Activated CD4-positive, alpha-beta T cell treated with anti-CD3 and anti-CD28 coated beads for 1 hour (primary cell): ENCODE results near the gene MYLK4.
A peak's percentile ranks its signal among the peaks of the same experiment; 100 is the strongest.
"Not testable (repeated sequence)": the region's sequence is repeated elsewhere in the genome, so short reads cannot be mapped to it uniquely, and the experiment has no call there.

Source experiments
- DNase-seq: peaks from one replicate; pipeline ENCODE4 v3.0.0-alpha.2; 2020

The MYLK4 gene

GRCh38 chr6:2777249-2777648 is 26.5 kb upstream of the MYLK4 start:
- DNase-seq, result no peak

GRCh38 chr6:2775003-2775402 is 24.3 kb upstream of the MYLK4 start:
- no peak for DNase-seq

DNA sequence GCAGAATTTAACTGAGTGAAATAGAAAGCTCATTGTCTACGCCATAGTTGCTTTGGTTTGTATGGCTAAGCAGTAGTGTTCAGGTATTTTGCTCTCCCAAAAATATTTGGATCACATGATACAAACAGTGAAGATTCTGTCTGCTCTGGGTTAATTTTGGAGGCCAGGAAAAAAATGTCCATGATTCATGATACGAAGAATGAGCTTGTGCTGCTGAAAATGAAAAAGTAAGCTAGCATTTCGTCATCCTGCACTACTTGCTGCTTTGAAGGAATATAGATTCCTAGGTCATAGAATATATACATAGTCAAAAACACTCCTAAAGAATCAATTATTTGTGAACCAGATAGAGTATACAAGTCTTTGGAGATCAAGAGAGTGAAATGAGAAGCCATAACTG is 22.7 kb upstream of the MYLK4 start:
- no peak for DNase-seq

GRCh38 chr6:2772840-2773239 is 22.1 kb upstream of the MYLK4 start:
- DNase-seq, result no peak

DNA sequence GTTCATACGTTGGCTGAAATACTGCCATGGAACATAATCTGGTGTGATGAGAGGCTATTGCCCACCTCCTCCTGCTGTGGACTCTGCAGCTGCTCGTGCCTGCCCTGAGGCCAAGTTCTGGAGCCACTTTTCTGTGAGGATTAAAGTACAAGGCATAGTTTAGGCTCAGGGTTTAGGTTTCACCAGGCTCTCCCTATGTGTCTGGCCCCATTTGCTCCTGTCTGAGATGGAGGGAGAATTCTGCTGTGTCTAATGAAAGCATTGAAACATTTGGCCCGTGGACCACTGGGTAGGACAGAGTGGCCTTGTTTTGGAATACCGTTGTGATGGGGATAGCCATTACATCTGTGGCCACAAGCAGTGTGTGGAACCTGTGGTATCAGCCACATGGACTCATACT is 20.4 kb upstream of the MYLK4 start:
- DNase-seq, result no peak

- DNase-seq, result no peak
These were observed 19.4 kb upstream of the MYLK4 start for GRCh38 chr6:2770171-2770570.

- no peak for DNase-seq
These were observed 18.0 kb upstream of the MYLK4 start for GRCh38 chr6:2768696-2769095.

GRCh38 chr6:2767657-2768524 is 17.2 kb upstream of the MYLK4 start:
- DNase-seq, result no peak

DNA sequence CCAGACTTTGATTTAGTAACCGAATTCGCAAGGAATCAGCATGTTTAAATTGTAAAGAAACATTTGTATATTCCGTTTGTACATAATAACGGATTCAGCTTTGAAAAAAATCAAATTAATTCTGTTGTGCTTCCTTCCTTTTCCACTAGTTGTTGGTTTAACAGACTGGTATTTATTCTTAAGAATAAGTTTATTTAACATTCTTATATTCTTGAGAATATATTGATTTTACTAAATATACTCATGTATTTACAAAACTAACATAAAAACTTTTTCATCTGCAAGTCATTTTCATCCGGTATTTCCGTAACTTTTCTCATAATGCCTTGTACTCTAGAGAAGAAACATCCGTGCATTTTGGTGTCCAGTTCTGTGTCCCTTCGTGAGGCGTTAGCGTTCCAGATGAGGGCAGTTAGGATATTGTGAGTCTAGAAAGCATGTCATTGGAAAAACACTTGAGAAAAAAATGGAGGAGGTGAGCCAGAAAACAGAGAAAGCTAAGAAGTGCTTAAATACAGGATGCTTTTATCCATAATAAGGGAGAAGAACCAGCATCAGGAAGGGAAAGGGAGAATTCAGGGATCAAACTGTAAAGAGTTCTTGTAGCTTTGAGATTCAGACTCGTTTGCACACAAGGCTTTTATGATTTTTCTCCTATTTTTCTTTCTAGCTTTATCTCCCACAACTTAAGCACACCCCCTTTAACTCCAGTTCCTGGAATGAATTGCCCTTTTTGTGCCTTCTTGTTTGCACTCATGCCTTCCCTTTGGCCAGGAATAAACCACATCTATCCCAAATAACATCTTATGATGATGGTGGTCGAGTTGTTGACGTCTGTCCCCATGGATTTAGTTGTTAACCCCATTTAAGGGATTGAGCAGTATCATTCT is 16.3 kb upstream of the MYLK4 start:
- DNase-seq, result no peak

- DNase-seq, result peak; percentile 20
These were observed 15.4 kb upstream of the MYLK4 start for GRCh38 chr6:2765896-2766766.

DNA sequence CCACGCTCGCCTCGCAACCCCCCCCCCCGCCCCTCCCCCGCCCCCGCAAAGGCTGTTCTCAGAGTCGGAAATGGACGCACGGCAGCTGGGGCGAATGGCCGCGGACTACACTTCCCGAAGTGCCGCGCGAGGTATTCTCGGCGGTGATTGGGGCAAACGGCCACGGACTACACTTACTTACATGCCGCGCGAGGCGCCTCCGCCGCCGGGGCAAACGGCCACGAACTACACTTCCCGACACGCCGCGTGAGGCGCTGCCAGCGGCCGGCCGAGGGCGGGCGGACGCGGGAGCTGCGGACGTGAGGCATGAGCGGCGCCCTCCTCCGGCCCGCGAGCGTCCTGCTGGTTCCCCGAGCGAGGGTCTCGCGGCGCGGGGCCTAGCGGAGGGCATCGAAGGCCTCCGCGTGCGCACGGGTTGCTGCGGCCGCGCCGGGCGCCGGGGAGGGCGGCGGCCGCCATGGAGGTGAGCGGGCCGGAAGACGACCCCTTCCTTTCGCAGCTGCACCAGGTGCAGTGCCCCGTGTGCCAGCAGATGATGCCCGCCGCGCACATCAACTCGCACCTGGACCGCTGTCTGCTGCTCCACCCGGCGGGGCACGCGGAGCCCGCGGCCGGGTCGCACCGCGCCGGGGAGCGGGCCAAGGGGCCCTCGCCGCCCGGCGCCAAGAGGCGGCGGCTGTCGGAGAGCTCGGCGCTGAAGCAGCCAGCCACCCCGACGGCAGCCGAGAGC is 14.6 kb upstream of the MYLK4 start, which contains the start of gene WRNIP1:
Gene WRNIP1, plus strand, starts transcription at position 228 of the 730 bp plus-strand sequence. Its CDS starts 230 bp downstream, at position 458.
- peak; percentile 97 for DNase-seq

DNA sequence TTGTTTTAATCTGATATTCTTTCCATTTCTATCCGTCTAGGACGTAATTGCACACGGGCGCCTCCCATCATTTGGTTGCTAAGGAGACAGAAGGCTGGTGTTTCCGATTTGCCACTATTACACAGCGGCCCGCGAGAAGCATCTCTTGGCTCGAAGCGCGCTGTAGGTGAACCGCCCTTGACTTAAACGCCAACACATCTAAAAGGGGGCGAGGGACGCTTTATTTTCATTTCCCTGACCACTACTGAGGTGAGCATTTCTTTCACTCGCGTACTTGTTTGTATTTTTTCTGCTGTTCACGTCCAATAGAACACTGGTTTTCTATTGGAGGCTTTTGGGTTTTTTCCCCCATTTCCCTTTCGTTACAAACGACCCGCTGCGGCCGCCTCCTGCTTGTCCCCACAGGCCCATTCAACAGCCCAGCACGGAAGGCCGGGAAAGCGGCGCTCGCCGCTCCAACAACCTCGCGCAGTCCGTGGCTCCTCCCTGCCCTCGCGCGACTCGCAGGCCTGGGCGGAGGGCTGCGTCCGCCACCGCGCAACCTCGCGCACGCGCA is 14.0 kb upstream of the MYLK4 start:
- DNase-seq, result peak; percentile 50

DNA sequence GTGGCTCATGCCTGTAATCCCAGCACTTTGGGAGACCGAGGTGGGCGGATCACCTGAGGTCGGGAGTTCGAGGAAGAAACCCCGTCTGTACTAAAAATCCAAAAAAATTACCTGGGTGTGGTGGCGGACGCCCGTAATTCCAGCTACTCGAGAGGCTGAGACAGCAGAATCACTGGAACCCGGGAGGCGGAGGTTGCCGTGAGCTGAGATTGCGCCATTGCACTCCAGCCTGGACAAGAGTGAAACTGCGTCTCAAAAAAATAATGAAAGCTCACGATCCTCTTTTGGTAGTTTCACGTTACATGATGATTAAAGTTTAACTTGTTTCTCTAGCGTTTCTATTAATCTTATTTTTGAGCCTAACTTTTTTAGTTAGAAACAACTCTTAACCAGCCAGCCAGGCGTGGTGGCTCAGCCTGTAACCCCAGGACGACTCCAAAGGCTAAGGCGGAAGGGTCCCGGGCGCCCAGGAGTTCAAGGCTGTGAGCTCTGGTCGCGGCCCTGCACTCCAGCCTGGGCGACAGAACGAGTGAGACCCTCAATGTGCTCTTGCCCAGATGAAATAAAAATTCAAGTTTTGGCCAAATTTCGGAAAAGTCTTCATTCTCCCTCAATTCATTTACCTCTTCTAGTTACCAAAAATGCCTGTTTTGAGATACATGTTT is 13.3 kb upstream of the MYLK4 start:
- no peak for DNase-seq

- no peak for DNase-seq
These were observed 12.7 kb upstream of the MYLK4 start for GRCh38 chr6:2763345-2763841.

GRCh38 chr6:2762868-2763267 is 12.1 kb upstream of the MYLK4 start:
- DNase-seq, result not testable (repeated sequence)

DNA sequence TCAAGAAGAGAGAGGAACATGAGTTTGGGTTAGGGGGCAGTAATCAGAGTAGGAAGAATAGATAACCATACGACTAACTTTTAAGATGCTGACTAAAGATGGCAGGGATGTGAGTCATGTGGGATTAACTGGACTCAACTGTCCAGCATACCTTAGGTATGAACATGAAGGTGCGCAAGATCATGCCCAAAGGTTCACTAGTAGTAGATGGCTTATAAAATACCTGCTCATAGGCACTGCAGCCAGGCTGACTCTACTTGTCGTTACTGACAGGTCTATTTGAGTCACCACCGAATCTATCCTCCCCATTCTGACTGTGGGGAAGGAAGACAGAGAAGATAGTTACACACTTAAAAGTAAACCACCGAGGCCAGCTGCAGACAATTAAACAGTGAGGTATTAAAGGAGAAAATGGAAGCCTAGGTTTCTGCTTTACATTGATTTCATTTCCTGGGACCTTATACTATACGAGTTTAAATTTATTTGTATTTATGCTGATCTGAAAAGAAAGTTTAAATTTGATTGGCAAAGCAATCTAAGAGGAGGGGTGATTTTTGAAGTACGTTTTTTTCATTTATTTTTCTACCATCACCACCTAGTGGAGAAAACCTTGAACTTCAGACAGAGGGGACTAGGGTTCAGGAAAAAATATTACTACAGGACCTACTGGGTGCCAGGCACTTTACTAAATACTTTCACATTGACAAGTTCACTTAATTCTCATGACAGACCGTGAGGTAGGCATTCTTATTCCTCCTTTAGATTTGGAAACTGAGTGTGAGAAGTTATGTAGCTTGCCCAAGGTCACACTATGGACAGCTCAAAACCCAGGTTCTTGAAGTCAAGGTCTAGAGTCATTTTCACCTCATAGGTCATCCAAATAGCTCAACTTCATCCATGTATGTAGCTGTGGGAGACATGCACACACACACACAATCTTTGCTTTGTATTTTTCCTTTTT is 10.4 kb upstream of the MYLK4 start:
- no peak for DNase-seq

- DNase-seq, result no peak
These were observed 8.3 kb upstream of the MYLK4 start for GRCh38 chr6:2758980-2759379.

GRCh38 chr6:2756687-2757224 is 6.0 kb upstream of the MYLK4 start:
- no peak for DNase-seq

- DNase-seq, result no peak
These were observed 5.5 kb upstream of the MYLK4 start for GRCh38 chr6:2756241-2756640.
